H1 (cell line): Measurements from ENCODE around the gene EPB41L4B. TPM values are rescaled to one million over a fixed set of nuclear protein-coding genes. Genes with fewer than 3 reads are reported as not detected.

Experiments used
- CTCF ChIA-PET: fragments of 300-600 bp; sonication (Branson Sonifier 250); formaldehyde crosslinking; loops from one replicate; lab custom pipeline; 2021; ENCODE audit not compliant: partially characterized antibody; lab: Charles Lee
- POLR2A ChIA-PET: fragments of 300-600 bp; sonication (Branson Sonifier 250); formaldehyde crosslinking; loops from one replicate; lab custom pipeline; 2021; ENCODE audit warnings: inconsistent platforms; ENCODE audit not compliant: partially characterized antibody; lab: Charles Lee
- DNase-seq, 2 experiments: peaks; one replicate each; pipeline versions ENCODE4 v3.0.0 to v3.0.0-alpha.2; 2010 to 2022; ENCODE audit warnings: low spot score in 2 of 2, low read depth in 1 of 2, mixed read lengths in 1 of 2
- FAIRE-seq: peaks from 2 replicates; lab custom pipeline; 2011; peaks lifted over from hg19 to GRCh38; lab: Jason Lieb, UNC
- H2AFZ ChIP-seq: 2 replicates; pipeline ENCODE4 v1.8.1; 2012; ENCODE audit warnings: low read length, inconsistent platforms
- H2AK5ac ChIP-seq: 2 replicates; pipeline ENCODE4 v1.6.1; 2013; ENCODE audit warnings: low read depth, low read length
- H2BK120ac ChIP-seq: replicated peaks from 2 replicates; pipeline ENCODE3; 2013; ENCODE audit warnings: low read depth, low read length, inconsistent platforms
- H2BK12ac ChIP-seq: 2 replicates; pipeline ENCODE4 v1.6.1; 2013; ENCODE audit warnings: low read depth, low read length
- H2BK15ac ChIP-seq: 2 replicates; pipeline ENCODE4 v1.6.1; 2013; ENCODE audit warnings: low read length
- H2BK20ac ChIP-seq: 2 replicates; pipeline ENCODE4 v1.6.1; 2013; ENCODE audit warnings: low read length
- H2BK5ac ChIP-seq: 2 replicates; pipeline ENCODE4 v1.6.1; 2013; ENCODE audit warnings: low read depth, low read length
- H3K14ac ChIP-seq: 2 replicates; pipeline ENCODE4 v1.6.1; 2013; ENCODE audit warnings: inconsistent platforms; ENCODE audit not compliant: insufficient read length
- H3K18ac ChIP-seq: 2 replicates; pipeline ENCODE4 v1.6.1; 2013; ENCODE audit warnings: low read length; ENCODE audit errors: extremely low read depth
- H3K23ac ChIP-seq: 2 replicates; pipeline ENCODE4 v1.6.1; 2013; ENCODE audit warnings: inconsistent platforms; ENCODE audit not compliant: insufficient read length
- H3K23me2 ChIP-seq: 2 replicates; pipeline ENCODE4 v1.6.1; 2013; ENCODE audit warnings: low read depth, low read length
- H3K27ac ChIP-seq: 2 replicates; pipeline ENCODE4 v1.6.1; 2011; ENCODE audit warnings: low read depth, low read length, inconsistent platforms
- H3K27me3 ChIP-seq, 4 experiments: replicated peaks in 1 of 4; 1 replicate in 1 of 4; 2 replicates in 3 of 4; pipeline versions ENCODE4 v1.6.1 to v1.8.1; 2011 to 2013; ENCODE audit warnings: low read length in 3 of 4, mild to moderate bottlenecking in 3 of 4, inconsistent platforms in 2 of 4, mixed read lengths in 2 of 4, moderate library complexity in 1 of 4; ENCODE audit not compliant: control insufficient read depth in 3 of 4, insufficient read depth in 3 of 4; ENCODE audit errors: extremely low read depth in 1 of 4
- H3K36me3 ChIP-seq, 4 experiments: 2 replicates each; pipeline versions ENCODE4 v1.6.1 to v1.8.1; 2011 to 2013; ENCODE audit warnings: mild to moderate bottlenecking in 4 of 4, low read length in 3 of 4, moderate library complexity in 2 of 4, control low read depth in 1 of 4, inconsistent platforms in 1 of 4; ENCODE audit not compliant: insufficient read depth in 4 of 4, control insufficient read depth in 2 of 4
- H3K4ac ChIP-seq: replicated peaks from 2 replicates; pipeline ENCODE3; 2013; ENCODE audit warnings: low read length, low read depth, mixed read lengths, inconsistent platforms; ENCODE audit not compliant: insufficient read length
- H3K4me1 ChIP-seq, 4 experiments: replicated peaks in 1 of 4; 1 replicate in 1 of 4; 2 replicates in 3 of 4; pipeline versions ENCODE4 v1.6.1 to v1.8.1; 2011 to 2013; ENCODE audit warnings: low read length in 3 of 4, inconsistent platforms in 2 of 4, mixed read lengths in 1 of 4; ENCODE audit not compliant: insufficient read depth in 4 of 4, control insufficient read depth in 3 of 4
- H3K4me2 ChIP-seq, 2 experiments: 2 replicates each; pipeline versions ENCODE4 v1.6.1 to v1.8.1; 2011 to 2013; ENCODE audit warnings: low read depth in 2 of 2, low read length in 2 of 2, control low read depth in 1 of 2, inconsistent platforms in 1 of 2, mild to moderate bottlenecking in 1 of 2; ENCODE audit not compliant: insufficient read depth in 1 of 2
- H3K4me3 ChIP-seq, 4 experiments: fragments of 200-600, 300-600 bp in 1 of 4; sonication (generic), shearing (Covaris generic), sonication (Bioruptor Twin) in 1 of 4; 2 replicates each; pipeline versions ENCODE4 v1.5.1 to v1.8.1; 2011 to 2016; ENCODE audit warnings: low read length in 4 of 4, low read depth in 3 of 4, control low read depth in 2 of 4, inconsistent platforms in 2 of 4, mild to moderate bottlenecking in 2 of 4, mixed read lengths in 1 of 4, moderate library complexity in 1 of 4; ENCODE audit not compliant: insufficient read depth in 2 of 4; ENCODE audit errors: extremely low read depth in 1 of 4
- H3K56ac ChIP-seq: replicated peaks from 2 replicates; pipeline ENCODE3; 2013; ENCODE audit warnings: low read depth, mild to moderate bottlenecking, mixed read lengths, low read length, inconsistent platforms; ENCODE audit not compliant: insufficient read length
- H3K79me1 ChIP-seq: 2 replicates; pipeline ENCODE4 v1.6.1; 2013; ENCODE audit warnings: low read depth, low read length, control low read depth
- H3K79me2 ChIP-seq, 2 experiments: 2 replicates each; pipeline versions ENCODE4 v1.6.1 to v1.8.1; 2012 to 2013; ENCODE audit warnings: low read length in 2 of 2, mild to moderate bottlenecking in 2 of 2, inconsistent platforms in 1 of 2; ENCODE audit not compliant: insufficient read depth in 2 of 2, control insufficient read depth in 1 of 2
- H3K9ac ChIP-seq, 4 experiments: replicated peaks in 1 of 4; 1 replicate in 1 of 4; 2 replicates in 3 of 4; pipeline versions ENCODE4 v1.6.1 to v1.8.1; 2011 to 2013; ENCODE audit warnings: low read depth in 3 of 4, low read length in 3 of 4, control low read depth in 2 of 4, mild to moderate bottlenecking in 2 of 4, moderate library complexity in 2 of 4, inconsistent platforms in 1 of 4; ENCODE audit errors: extremely low read depth in 1 of 4
- H3K9me3 ChIP-seq, 2 experiments: 2 replicates each; pipeline versions ENCODE4 v1.6.1 to v1.8.1; 2012 to 2013; ENCODE audit warnings: mild to moderate bottlenecking in 2 of 2, moderate library complexity in 2 of 2, control low read depth in 1 of 2, inconsistent platforms in 1 of 2, low read depth in 1 of 2, low read length in 1 of 2, mixed read lengths in 1 of 2; ENCODE audit not compliant: insufficient read depth in 2 of 2
- H4K20me1 ChIP-seq, 2 experiments: replicated peaks in 1 of 2; 2 replicates each; pipeline versions ENCODE3 to v1.8.1; 2011 to 2013; ENCODE audit warnings: inconsistent platforms in 2 of 2, low read length in 2 of 2, mild to moderate bottlenecking in 1 of 2; ENCODE audit not compliant: insufficient read depth in 2 of 2, control insufficient read depth in 1 of 2
- H4K5ac ChIP-seq: 2 replicates; pipeline ENCODE4 v1.6.1; 2013; ENCODE audit warnings: low read length, low read depth, mixed read lengths, inconsistent platforms; ENCODE audit not compliant: insufficient read length
- H4K8ac ChIP-seq: 2 replicates; pipeline ENCODE4 v1.8.0; 2013; ENCODE audit warnings: mild to moderate bottlenecking, moderate library complexity, low read length, inconsistent platforms; ENCODE audit not compliant: insufficient read depth; ENCODE audit errors: extremely low read depth
- H4K91ac ChIP-seq: replicated peaks from 2 replicates; pipeline ENCODE3; 2013; ENCODE audit warnings: low read length, mixed read lengths, inconsistent platforms; ENCODE audit not compliant: insufficient read length
- BACH1 ChIP-seq: IDR thresholded peaks from 2 replicates; pipeline ENCODE4 v1.6.1; 2012; ENCODE audit warnings: low read length, improper control_type of control experiment
- EZH2 ChIP-seq: fragments of 200-600 bp; sonication (generic); IDR thresholded peaks from 2 replicates; pipeline ENCODE4 v1.7.1; 2012; ENCODE audit warnings: low read depth, mild to moderate bottlenecking, moderate library complexity, low read length, inconsistent platforms; ENCODE audit not compliant: severe bottlenecking
- HDAC2 ChIP-seq, 2 experiments: fragments of 300-600 bp in 1 of 2; sonication (generic) in 1 of 2; IDR thresholded peaks; 2 replicates each; pipeline ENCODE4 v1.6.1; 2011 to 2012; ENCODE audit warnings: low read depth in 2 of 2, low read length in 2 of 2, mild to moderate bottlenecking in 2 of 2, moderate library complexity in 2 of 2, borderline replicate concordance in 1 of 2, inconsistent platforms in 1 of 2
- JUN ChIP-seq: IDR thresholded peaks from 2 replicates; pipeline ENCODE4 v1.6.1; 2011; ENCODE audit warnings: low read depth, mild to moderate bottlenecking, improper control_type of control experiment, low read length
- NANOG ChIP-seq: IDR thresholded peaks from 2 replicates; pipeline ENCODE4 v1.6.1; 2011; ENCODE audit warnings: low read length, low read depth, mild to moderate bottlenecking, inconsistent platforms; ENCODE audit not compliant: insufficient read depth, poor library complexity, severe bottlenecking
- RBBP5 ChIP-seq: IDR thresholded peaks from 2 replicates; pipeline ENCODE4 v1.7.1; 2012; ENCODE audit warnings: low read depth, mild to moderate bottlenecking, inconsistent platforms, low read length, moderate library complexity, borderline replicate concordance
- SP4 ChIP-seq: IDR thresholded peaks from 2 replicates; pipeline ENCODE4 v1.6.1; 2012; ENCODE audit warnings: low read length, inconsistent platforms
- TAF7 ChIP-seq: optimal IDR thresholded peaks from 2 replicates; pipeline ENCODE3; 2011; ENCODE audit warnings: low read depth, mild to moderate bottlenecking, inconsistent platforms, low read length, moderate library complexity, borderline replicate concordance
- WGBS, 2 experiments: shearing (Covaris generic) in 1 of 2; methylation state at CpG; one replicate each; pipeline versions ENCODE4 v1.1.6 to v1.1.7; 2013 to 2015; ENCODE audit warnings: low lambda C conversion rate in 2 of 2, mixed read lengths in 2 of 2, inconsistent platforms in 1 of 2, low coverage in 1 of 2, missing lambda C conversion rate in 1 of 2; ENCODE audit not compliant: insufficient replicate concordance in 2 of 2, insufficient coverage in 1 of 2, insufficient read length in 1 of 2; ENCODE audit errors: extremely low coverage in 1 of 2, missing lambda C conversion rate in 1 of 2; 5-methylcytosine and 5-hydroxymethylcytosine counted together
- polyA plus RNA-seq, 7 experiments: library from polyadenylated mRNA; depleted of rRNA in 3 of 7; stranded (reverse) in 5 of 7; unstranded in 2 of 7; fragments of >200 nt in 5 of 7; fragments of 200-250 nt in 2 of 7; gene quantifications; 1 replicate in 5 of 7; 2 replicates in 1 of 7; 4 replicates in 1 of 7; pipeline versions ENCODE4 v1.2.1 to v1.2.3, GENCODE V29; 2011 to 2013; ENCODE audit warnings: missing spikeins in 2 of 7, mixed read lengths in 2 of 7
- total RNA-seq: library from RNA; stranded (reverse); fragmentation: NEBNext Ultra II Directional; extraction: Animal tissue kit (Norgen Biotek cat#: 25700); gene quantifications from 2 replicates; pipeline ENCODE4 v1.2.1, GENCODE V29; 2021

The EPB41L4B gene
- total and polyA plus RNA-seq, 2 of the 8 experiments (the other 6 are each of a cell fraction or from before 2014, with no cell fraction given): 11.9 to 25.0 TPM

- Histone ChIP-seq H4K91ac (no peak overlapping the region), H3K27me3 (no peaks in the 10 kb centered on the region), H2BK120ac (no peak overlapping the region), H4K8ac (no peak overlapping the region), H3K79me2 (peaks cover 4 to 92% of the 10 kb centered on the region in 2 experiments; a peak in 3 of 4 replicates), H2BK12ac (no peak overlapping the region), H4K5ac (no peak overlapping the region), H3K79me1 (peaks cover 24% of the 10 kb centered on the region), H3K56ac (no peak overlapping the region), H3K27ac (no peak overlapping the region), H3K4me3 (no peak overlapping the region), H2AK5ac (no peak overlapping the region), H2AFZ (no peak overlapping the region), H3K23me2 (no peaks in the 10 kb centered on the region), H3K4ac (no peak overlapping the region), H3K18ac (no peak overlapping the region), H4K20me1 (peaks cover 5 to 8% of the 10 kb centered on the region in 2 experiments), H3K4me2 (no peak overlapping the region), H3K36me3 (no peaks in the 10 kb centered on the region), H3K9me3 (no peaks in the 10 kb centered on the region), H2BK5ac (no peak overlapping the region), H3K9ac (no peak overlapping the region), H3K23ac (no peak overlapping the region), H3K4me1 (peaks cover 0 to 4% (median 0%) of the 10 kb centered on the region in 4 experiments; a peak in 3 of 7 replicates), H2BK20ac (no peak overlapping the region), H2BK15ac (no peak overlapping the region), H3K14ac (no peak overlapping the region)
- FAIRE-seq (no peak), DNase-seq (no peak)
- 94% methylated on average over 1 of the region's 1 CpG; no CpG with 5 or more reads in 1 of the 2 experiments for WGBS, 2 experiments
- TF ChIP-seq SP4 (no peak), EZH2 (no peak), RBBP5 (no peak), TAF7 (no peak), HDAC2 (IDR thresholded peaks at IDR 0.05; ENCODE audit: borderline replicate concordance in 1 of 2, low read depth in 2 of 2, low read length in 2 of 2) (no peak), BACH1 (no peak), NANOG (no peak), JUN (no peak)
- POLR2A ChIA-PET: interaction anchor here (0.6 to 1.5 kb wide), 4 partner anchors 12 to 489 kb away, joined by 3 to 5 read pairs (median 3); no protein-coding TSS in a partner anchor
- CTCF ChIA-PET: interaction anchor here (0.6 to 1.2 kb wide), 6 partner anchors 10 to 226 kb away, joined by 3 to 4 read pairs (median 3); no protein-coding TSS in a partner anchor
Observed at GRCh38 chr9:109297899-109298298, 23.0 kb downstream of the EPB41L4B start.
